GM10266 (cell line): Measurements from ENCODE around the gene PNPLA2.

Experiments used
- DNase-seq: peaks from one replicate; pipeline ENCODE4 v3.0.0; 2012; ENCODE audit errors: extremely low spot score
- CTCF ChIP-seq: IDR thresholded peaks from 2 replicates; pipeline ENCODE4 v1.5.1; 2012; ENCODE audit warnings: mild to moderate bottlenecking, low read depth; ENCODE audit not compliant: control insufficient read depth, insufficient read depth; ENCODE audit errors: missing control alignments

PNPLA2 gene

GRCh38 chr11:810040-810567 is 8.6 kb upstream of the PNPLA2 start:
- no peak for TF ChIP-seq CTCF
- no peak for DNase-seq

- peak; percentile 21 for TF ChIP-seq CTCF
- DNase-seq: no peak
These were observed 7.1 kb upstream of the PNPLA2 start for GRCh38 chr11:811446-812245.

- DNase-seq: no peak
- TF ChIP-seq CTCF: no peak
These were observed 6.3 kb upstream of the PNPLA2 start for GRCh38 chr11:812390-812789.

- TF ChIP-seq CTCF: no peak
- no peak for DNase-seq
These were observed 5.7 kb upstream of the PNPLA2 start for GRCh38 chr11:813072-813455.

- DNase-seq: no peak
These were observed 5.1 kb upstream of the PNPLA2 start for GRCh38 chr11:813456-814096.

GRCh38 chr11:815675-816432 is 2.9 kb upstream of the PNPLA2 start:
- no peak for TF ChIP-seq CTCF
- DNase-seq: no peak

More at GRCh38 chr11:813456-814096, 5.1 kb upstream of the PNPLA2 start:
- no peak for TF ChIP-seq CTCF

GRCh38 chr11:816433-816779 is 2.3 kb upstream of the PNPLA2 start:
- TF ChIP-seq CTCF: no peak
- DNase-seq: no peak
